CD14-positive monocyte (primary cell): ENCODE measurements around the gene MTA2. TPM values are rescaled to one million over a fixed set of nuclear protein-coding genes. Genes with fewer than 3 reads are reported as not detected.
A peak's percentile ranks its signal among the peaks of the same experiment; 100 is the strongest.

Experiments used
- DNase-seq, 3 donors: peaks; one replicate each; pipeline ENCODE4 v3.0.0-alpha.2; 2011 to 2022
- H2AFZ ChIP-seq: 2 replicates; pipeline ENCODE4 v1.6.0; 2012; ENCODE audit warnings: mild to moderate bottlenecking, low read depth, low read length, inconsistent platforms; ENCODE audit not compliant: insufficient read depth, poor library complexity, severe bottlenecking
- H3K27ac ChIP-seq, 2 donors: 1 replicate in 1 of 2; 2 replicates in 1 of 2; pipeline ENCODE4 v1.5.1; 2012 to 2013; ENCODE audit warnings: low read length in 2 of 2, control low read depth in 1 of 2, inconsistent platforms in 1 of 2, low read depth in 1 of 2, mild to moderate bottlenecking in 1 of 2
- H3K27me3 ChIP-seq, 2 donors: one replicate each; pipeline versions ENCODE4 v1.6.0 to v1.6.1; 2011 to 2013; ENCODE audit warnings: low read length in 2 of 2; ENCODE audit not compliant: control insufficient read depth in 2 of 2, insufficient read depth in 2 of 2
- H3K36me3 ChIP-seq, 2 donors: replicated peaks in 1 of 2; 1 replicate in 1 of 2; 2 replicates in 1 of 2; pipeline versions ENCODE4 v1.5.1 to v1.6.1; 2012 to 2013; ENCODE audit warnings: low read length in 2 of 2, control low read depth in 1 of 2, inconsistent platforms in 1 of 2, mild to moderate bottlenecking in 1 of 2; ENCODE audit not compliant: insufficient read depth in 2 of 2, control insufficient read depth in 1 of 2
- H3K4me1 ChIP-seq, 2 donors: 1 replicate in 1 of 2; 2 replicates in 1 of 2; pipeline versions ENCODE4 v1.5.1 to v1.6.1; 2012 to 2013; ENCODE audit warnings: low read length in 2 of 2, control low read depth in 1 of 2, inconsistent platforms in 1 of 2, mild to moderate bottlenecking in 1 of 2, moderate library complexity in 1 of 2; ENCODE audit not compliant: insufficient read depth in 2 of 2, control insufficient read depth in 1 of 2
- H3K4me2 ChIP-seq: replicated peaks from 2 replicates; pipeline ENCODE3; 2012; ENCODE audit warnings: low read length, moderate library complexity, mild to moderate bottlenecking; ENCODE audit not compliant: poor library complexity, severe bottlenecking; ENCODE audit errors: extremely low read depth
- H3K4me3 ChIP-seq, 3 experiments: fragments of 200-600 bp in 1 of 3; sonication (generic) in 1 of 3; replicated peaks in 1 of 3; 1 replicate in 2 of 3; 2 replicates in 1 of 3; pipeline ENCODE4 v1.5.1; 2011 to 2013; ENCODE audit warnings: low read length in 3 of 3, mild to moderate bottlenecking in 3 of 3, control low read depth in 2 of 3, low read depth in 2 of 3, inconsistent platforms in 1 of 3, moderate library complexity in 1 of 3
- H3K79me2 ChIP-seq: 2 replicates; pipeline ENCODE4 v1.6.0; 2012; ENCODE audit warnings: mild to moderate bottlenecking, control low read depth, inconsistent platforms, low read length, moderate library complexity; ENCODE audit not compliant: insufficient read depth
- H3K9ac ChIP-seq: 2 replicates; pipeline ENCODE4 v1.6.0; 2017; ENCODE audit warnings: low read length, mild to moderate bottlenecking; ENCODE audit not compliant: insufficient read depth, poor library complexity, severe bottlenecking
- H3K9me3 ChIP-seq, 2 donors: replicated peaks in 1 of 2; 1 replicate in 1 of 2; 2 replicates in 1 of 2; pipeline versions ENCODE4 v1.5.1 to v1.6.1; 2012 to 2013; ENCODE audit warnings: low read length in 2 of 2, control low read depth in 1 of 2; ENCODE audit not compliant: control insufficient read depth in 1 of 2, insufficient read depth in 1 of 2
- H4K20me1 ChIP-seq: 2 replicates; pipeline ENCODE4 v1.6.0; 2012; ENCODE audit warnings: mild to moderate bottlenecking, low read length, control low read depth, moderate library complexity; ENCODE audit not compliant: insufficient read depth
- H3K27ac Mint-ChIP-seq, 7 donors: one replicate each; pipeline ENCODE4 v1.8.0; 2020; ENCODE audit warnings: mild to moderate bottlenecking in 7 of 7, mixed read lengths in 7 of 7, moderate library complexity in 6 of 7, inconsistent platforms in 2 of 7
- H3K27me3 Mint-ChIP-seq, 3 donors: one replicate each; pipeline ENCODE4 v1.8.0; 2021 to 2022; ENCODE audit warnings: low read depth in 3 of 3, mild to moderate bottlenecking in 3 of 3, mixed read lengths in 3 of 3, moderate library complexity in 3 of 3, inconsistent platforms in 1 of 3
- H3K36me3 Mint-ChIP-seq, 2 donors: one replicate each; pipeline ENCODE4 v1.8.0; 2020; ENCODE audit warnings: mixed read lengths in 2 of 2, inconsistent platforms in 1 of 2, mild to moderate bottlenecking in 1 of 2
- H3K4me1 Mint-ChIP-seq: one replicate; pipeline ENCODE4 v1.8.0; 2020; ENCODE audit warnings: mild to moderate bottlenecking, mixed read lengths
- H3K4me3 Mint-ChIP-seq, 2 donors: one replicate each; pipeline ENCODE4 v1.8.0; 2020; ENCODE audit warnings: mild to moderate bottlenecking in 2 of 2, mixed read lengths in 2 of 2, moderate library complexity in 1 of 2
- H3K9me3 Mint-ChIP-seq, 7 donors: one replicate each; pipeline ENCODE4 v1.8.0; 2020 to 2022; ENCODE audit warnings: mixed read lengths in 7 of 7, mild to moderate bottlenecking in 6 of 7, moderate library complexity in 6 of 7, inconsistent platforms in 2 of 7
- WGBS: methylation state at CpG from one replicate; pipeline ENCODE4 v1.1.5; 2013; ENCODE audit warnings: missing lambda C conversion rate; ENCODE audit not compliant: insufficient coverage; 5-methylcytosine and 5-hydroxymethylcytosine counted together
- intact Hi-C, 2 donors: fragments of 100-400 bp; cut with micrococcal nuclease; formaldehyde crosslinking; loops; one replicate each; pipeline versions ENCODE4 v1.15.0 to v1.15.1; 2023
- polyA plus RNA-seq, 3 donors: library from polyadenylated mRNA; depleted of rRNA in 1 of 3; unstranded in 2 of 3; stranded (reverse) in 1 of 3; fragments of 300-500 nt in 2 of 3; fragments of >200 nt in 1 of 3; fragmentation: Illumina TruSeq in 2 of 3; gene quantifications; 1 replicate in 2 of 3; 2 replicates in 1 of 3; pipeline ENCODE4 v1.2.3, GENCODE V29; 2012 to 2021
- TF ChIP-seq, protein P1 (sequence below): fragments of 200-600 bp; IDR thresholded peaks from one replicate; pipeline ENCODE4 v1.8.0; 2022; ENCODE audit warnings: antibody characterized with exemption, mild to moderate bottlenecking

The MTA2 gene
- polyA plus RNA-seq, 3 donors = 14.0 to 38.6 (median 17.6) TPM

DNA sequence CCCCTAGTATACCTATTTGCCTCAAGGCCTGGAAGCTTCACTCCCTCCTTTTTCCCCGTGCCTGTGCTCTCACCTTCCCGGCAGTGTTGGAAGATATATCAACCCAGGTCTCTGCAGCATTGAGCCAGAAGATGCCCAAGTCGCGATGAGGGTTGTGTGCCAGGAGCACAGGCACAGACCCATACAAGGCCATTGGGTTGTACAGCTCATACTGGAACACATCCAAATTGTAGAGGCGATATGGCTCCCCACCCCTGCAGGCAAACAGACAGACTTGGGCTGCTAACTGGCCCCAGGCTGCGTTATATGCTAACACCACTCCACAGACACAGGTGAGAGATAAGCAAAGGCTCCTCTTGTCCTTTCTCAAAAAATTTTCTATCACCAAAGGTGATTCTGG, 30.8 kb upstream of the MTA2 start:
- Histone ChIP-seq H4K20me1 (no peaks in the 10 kb centered on the region), H3K4me3 (no peak overlapping the region), H3K4me1 (no peaks in the 10 kb centered on the region), H3K79me2 (peaks cover 7% of the 10 kb centered on the region), H3K9ac (no peak overlapping the region), H3K27ac (no peak overlapping the region), H2AFZ (no peak overlapping the region), H3K27me3 (no peaks in the 10 kb centered on the region), H3K4me2 (no peak overlapping the region), H3K9me3 (no peaks in the 10 kb centered on the region), H3K36me3 (peaks cover 84 to 100% of the 10 kb centered on the region in 2 donors)
- intact Hi-C loops = no loop called here
- H3K4me3 Mint-ChIP-seq = no peak overlapping the region
- H3K9me3 Mint-ChIP-seq = peaks cover 0 to 2% (median 0%) of the 10 kb centered on the region in 7 donors
- no peak for DNase-seq
- H3K27ac Mint-ChIP-seq = peak overlapping the region in 1 of 7 donors; percentile 47
- peaks cover 0 to 3% (median 0%) of the 10 kb centered on the region in 3 donors for H3K27me3 Mint-ChIP-seq
- H3K36me3 Mint-ChIP-seq = peaks cover 79 to 99% of the 10 kb centered on the region in 2 donors
- TF ChIP-seq, protein P1, sequence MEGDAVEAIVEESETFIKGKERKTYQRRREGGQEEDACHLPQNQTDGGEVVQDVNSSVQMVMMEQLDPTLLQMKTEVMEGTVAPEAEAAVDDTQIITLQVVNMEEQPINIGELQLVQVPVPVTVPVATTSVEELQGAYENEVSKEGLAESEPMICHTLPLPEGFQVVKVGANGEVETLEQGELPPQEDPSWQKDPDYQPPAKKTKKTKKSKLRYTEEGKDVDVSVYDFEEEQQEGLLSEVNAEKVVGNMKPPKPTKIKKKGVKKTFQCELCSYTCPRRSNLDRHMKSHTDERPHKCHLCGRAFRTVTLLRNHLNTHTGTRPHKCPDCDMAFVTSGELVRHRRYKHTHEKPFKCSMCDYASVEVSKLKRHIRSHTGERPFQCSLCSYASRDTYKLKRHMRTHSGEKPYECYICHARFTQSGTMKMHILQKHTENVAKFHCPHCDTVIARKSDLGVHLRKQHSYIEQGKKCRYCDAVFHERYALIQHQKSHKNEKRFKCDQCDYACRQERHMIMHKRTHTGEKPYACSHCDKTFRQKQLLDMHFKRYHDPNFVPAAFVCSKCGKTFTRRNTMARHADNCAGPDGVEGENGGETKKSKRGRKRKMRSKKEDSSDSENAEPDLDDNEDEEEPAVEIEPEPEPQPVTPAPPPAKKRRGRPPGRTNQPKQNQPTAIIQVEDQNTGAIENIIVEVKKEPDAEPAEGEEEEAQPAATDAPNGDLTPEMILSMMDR = no peak
- peaks cover 4% of the 10 kb centered on the region for H3K4me1 Mint-ChIP-seq
- 98% methylated on average over 6 of the region's 6 CpGs for WGBS

DNA sequence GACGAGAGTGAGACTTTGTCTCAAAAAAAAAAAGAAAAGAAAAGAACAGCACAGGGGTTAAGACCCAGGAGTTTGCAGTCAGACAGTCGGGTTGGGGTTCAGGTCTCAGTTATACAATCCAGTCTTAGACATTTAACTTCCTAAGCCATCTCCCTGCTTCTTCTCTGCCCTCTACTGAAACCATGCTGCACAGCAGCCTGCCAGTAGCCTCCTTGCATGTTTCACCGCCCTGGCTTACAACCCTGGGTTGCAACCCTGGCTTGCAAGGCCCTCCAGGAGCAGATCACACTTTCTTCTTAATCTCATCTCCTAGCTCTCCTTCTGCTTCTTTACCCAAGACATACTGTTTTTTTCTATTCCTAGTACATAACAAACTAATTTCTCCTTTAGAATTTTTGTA, 26.0 kb upstream of the MTA2 start:
- Mint-ChIP-seq H3K9me3 (peaks cover 0 to 2% (median 0%) of the 10 kb centered on the region in 7 donors), H3K4me1 (no peaks in the 10 kb centered on the region), H3K27ac (peak overlapping the region in 1 of 7 donors; percentile 28), H3K36me3 (peaks cover 75 to 83% of the 10 kb centered on the region in 2 donors), H3K27me3 (peaks cover 0 to 3% (median 1%) of the 10 kb centered on the region in 3 donors), H3K4me3 (no peak overlapping the region)
- intact Hi-C loops = no loop called here
- Histone ChIP-seq H3K36me3 (peaks cover 72 to 83% of the 10 kb centered on the region in 2 donors), H4K20me1 (no peaks in the 10 kb centered on the region), H3K4me2 (no peak overlapping the region), H3K4me1 (no peaks in the 10 kb centered on the region), H2AFZ (no peak overlapping the region), H3K27ac (no peak overlapping the region), H3K4me3 (no peak overlapping the region), H3K27me3 (no peaks in the 10 kb centered on the region), H3K9ac (no peak overlapping the region), H3K9me3 (no peaks in the 10 kb centered on the region), H3K79me2 (no peaks in the 10 kb centered on the region)
- TF ChIP-seq, protein P1 = no peak
- WGBS = 87% methylated on average over 1 of the region's 3 CpGs
- no peak for DNase-seq
